Heart right ventricle (tissue), 16 donors: ENCODE measurements around the gene GTF2F2. TPM values are rescaled to one million over a fixed set of nuclear protein-coding genes. Genes with fewer than 3 reads are reported as not detected.

ENCODE experiments used
- ATAC-seq, 8 donors: fragments of 200-7000 bp; cut with Tn5 transposase; one replicate each; pipeline ENCODE4 v1.9.1; 2020; ENCODE audit warnings: mild to moderate bottlenecking in 8 of 8, moderate library complexity in 8 of 8, moderate number of reproducible peaks in 1 of 8
- DNase-seq, 2 donors: peaks; one replicate each; pipeline ENCODE4 v3.0.0-alpha.2; 2020
- H3K27ac ChIP-seq, 10 donors: fragments of 200-600 bp; sonication (generic) in 2 of 10; one replicate each; pipeline versions ENCODE4 v1.5.0 to v1.8.0; 2020 to 2022; ENCODE audit warnings: mild to moderate bottlenecking in 3 of 10
- H3K27me3 ChIP-seq, 7 donors: fragments of 200-600 bp; one replicate each; pipeline ENCODE4 v1.8.0; 2021 to 2022; ENCODE audit warnings: mild to moderate bottlenecking in 2 of 7
- H3K36me3 ChIP-seq, 9 donors: fragments of 200-600 bp; sonication (generic) in 1 of 9; one replicate each; pipeline versions ENCODE4 v1.5.0 to v1.8.0; 2020 to 2022; ENCODE audit warnings: mild to moderate bottlenecking in 2 of 9
- H3K4me1 ChIP-seq, 9 donors: fragments of 200-600 bp; sonication (generic) in 1 of 9; one replicate each; pipeline versions ENCODE4 v1.5.0 to v1.8.0; 2020 to 2022; ENCODE audit warnings: mild to moderate bottlenecking in 4 of 9
- H3K4me3 ChIP-seq, 10 donors: fragments of 200-600 bp; sonication (generic) in 2 of 10; one replicate each; pipeline versions ENCODE4 v1.5.0 to v1.8.0; 2020 to 2022; ENCODE audit warnings: mild to moderate bottlenecking in 7 of 10, moderate library complexity in 2 of 10
- H3K9me3 ChIP-seq, 11 donors: fragments of 200-600 bp in 10 of 11; sonication (generic) in 2 of 11; one replicate each; pipeline versions ENCODE4 v1.5.0 to v1.8.0; 2013 to 2022; ENCODE audit warnings: mild to moderate bottlenecking in 2 of 11, control low read depth in 1 of 11, moderate library complexity in 1 of 11
- CTCF ChIP-seq, 9 donors: fragments of 200-600 bp; sonication (generic) in 2 of 9; IDR thresholded peaks; one replicate each; pipeline versions ENCODE4 v1.5.0 to v1.8.0; 2021 to 2022; ENCODE audit warnings: antibody characterized with exemption in 9 of 9, mild to moderate bottlenecking in 5 of 9, moderate library complexity in 1 of 9
- WGBS, 2 donors: extraction: QIAGEN DNeasy Blood & Tissue Kit; methylation state at CpG; one replicate each; pipeline ENCODE4 v1.1.7; 2013; ENCODE audit warnings: inconsistent platforms in 1 of 2; 5-methylcytosine and 5-hydroxymethylcytosine counted together
- intact Hi-C, 10 donors: fragments of 100-400 bp; cut with DNase I; formaldehyde crosslinking; loops; one replicate each; pipeline versions ENCODE4 v1.11.1 to v1.14.2; 2022
- long read RNA-seq, 3 donors: library from polyadenylated mRNA; unstranded; transcript quantifications; one replicate each; pipeline ENCODE4 v2.0.0, GENCODE V29; 2020 to 2021
- polyA plus RNA-seq, 2 donors: library from polyadenylated mRNA; stranded (reverse); fragments of 200-250 nt; gene quantifications; one replicate each; pipeline ENCODE4 v1.2.3, GENCODE V29; 2013
- total RNA-seq, 10 donors: library from RNA; stranded (reverse); fragmentation: NEBNext Ultra II Directional in 3 of 10; extraction: Animal tissue kit (Norgen Biotek cat#: 25700) in 3 of 10; gene quantifications; one replicate each; pipeline versions ENCODE4 v1.2.1 to v1.2.4, GENCODE V29; 2021 to 2023
- donor health status: Arrhythmogenic right ventricular cardiomyopathy.
- donor health status: ischemic (EF 13 %, LVEDD 7.1; RV severe dilation, severe dysfunction).
- donor health status: healthy with polysubstance abuse.
- donor health status: DM: no; HTN: yes; CAD: no.
- donor health status: DM: no; HTN: no; CAD: no.
- donor health status: ischemic (EF 25% LVEDD 6.9; RV normal size, moderate dysfunction).
- donor health status: ischemic (EF 25% LVEDD 5.7; RV mildly dilated, moderate dysfunction).
- donor health status: healthy.
- donor health status: DM: yes; HTN: yes; CAD: no.
- donor health status: Ischemic cardiomyopathy.
- donor health status: ischemic (EF 35%, LVEDD 5.7; RV mildly dilated, moderate dysfunction).
- donor health status: nonischemic (EF 11% LVEDD 7.7; RV severe dilation, severe dysfunction).
- donor health status: DM: yes; HTN: yes; CAD: no.
- donor health status: PGD.
- donor health status: ischemic (EF 29% LVEDD 5.4; RV normal size, mild dysfunction).
- donor health status: nonischemic (EF 23%, LVEDD 6.1; RV moderate dilation, normal function).

The GTF2F2 gene
- total RNA-seq (10 to 100 TPM; 17.3 to 24.9 (median 21.5) TPM), polyA plus RNA-seq (10 to 100 TPM; 15.8 to 16.9 TPM)
- long read RNA-seq, donor 1, transcript GTF2F2-201 (8 exons, 2,239 nt), result major isoform, 21 of 31 reads
- long read RNA-seq, donor 1, partial matches to known transcripts, result 7 of 31 reads
- long read RNA-seq, donor 1, other reads (novel, unspliced or antisense), result 3 of 31 reads
- long read RNA-seq, donor 2, transcript GTF2F2-201 (8 exons, 2,239 nt), result major isoform, 21 of 36 reads
- long read RNA-seq, donor 2, partial matches to known transcripts, result 11 of 36 reads
- long read RNA-seq, donor 2, other reads (novel, unspliced or antisense), result 4 of 36 reads
- long read RNA-seq, donor 3, transcript GTF2F2-201 (8 exons, 2,239 nt), result major isoform, 40 of 48 reads
- long read RNA-seq, donor 3, partial matches to known transcripts, result 8 of 48 reads
- long read RNA-seq, donor 3, other reads (novel, unspliced or antisense), result 0 of 48 reads

- 0 to 1% methylated on average over 53 of the region's 53 CpGs for WGBS, 2 donors
- Histone ChIP-seq H3K4me3 (peak within 1 kb of the TSS; percentile 57 to 93 (median 75)), H3K36me3 (no peaks in the 10 kb centered on the region), H3K27ac (peak within 1 kb of the TSS in 9 of 10 donors; percentile 50 to 92 (median 84)), H3K9me3 (no peaks in the 10 kb centered on the region), H3K27me3 (no peaks in the 10 kb centered on the region), H3K4me1 (peaks cover 2 to 25% (median 17%) of the 10 kb centered on the region in 9 donors)
- intact Hi-C loops, result loop anchor here in 1 of 10 donors (5.0 kb wide), 1 partner anchor 157 kb away; no protein-coding TSS in a partner anchor
- DNase-seq (peak; percentile 89 to 92), ATAC-seq (peak; percentile 95 to 98 (median 96))
- TF ChIP-seq CTCF (IDR thresholded peaks at IDR 0.05), result no peak
Measured at GRCh38 chr13:45119991-45120864, at the start of gene GTF2F2. GTF2F2 (plus strand) TSS chr13:45120510; CDS start chr13:45120656, 146 bp downstream.

- Histone ChIP-seq H3K36me3 (no peaks in the 10 kb centered on the region), H3K9me3 (no peaks in the 10 kb centered on the region), H3K27me3 (peaks cover 0 to 3% (median 0%) of the 10 kb centered on the region in 7 donors), H3K4me3 (no peak overlapping the region), H3K4me1 (no peaks in the 10 kb centered on the region), H3K27ac (no peak overlapping the region)
- DNase-seq (no peak), ATAC-seq (no peak)
- TF ChIP-seq CTCF (IDR thresholded peaks at IDR 0.05), result no peak
- intact Hi-C loops, result no loop called here
- whole genome bisulfite sequencing, 2 donors, result 72 to 78% methylated on average over 4 of the region's 4 CpGs
Measured at GRCh38 chr13:45073809-45074208, 46.5 kb upstream of the GTF2F2 start.

- intact Hi-C loops, result no loop called here
- H3K27me3 ChIP-seq, result peaks cover 0 to 3% (median 0%) of the 10 kb centered on the region in 7 donors
- DNase-seq (no peak), ATAC-seq (no peak)
- H3K4me1 ChIP-seq, result no peaks in the 10 kb centered on the region
- no peak for TF ChIP-seq CTCF (IDR thresholded peaks at IDR 0.05)
- H3K9me3 ChIP-seq, result no peaks in the 10 kb centered on the region
- 92 to 94% methylated on average over 6 of the region's 6 CpGs for WGBS, 2 donors
- no peak overlapping the region for H3K4me3 ChIP-seq
- H3K36me3 ChIP-seq, result no peaks in the 10 kb centered on the region
- no peak overlapping the region for H3K27ac ChIP-seq
Measured at GRCh38 chr13:45074721-45075120, 45.6 kb upstream of the GTF2F2 start.

GRCh38 chr13:45078003-45078402 lies 42.3 kb upstream of the GTF2F2 start:
- no peak overlapping the region for H3K27ac ChIP-seq
- no peaks in the 10 kb centered on the region for H3K36me3 ChIP-seq
- WGBS, 2 donors, result 84 to 85% methylated on average over 1 of the region's 1 CpG
- no peaks in the 10 kb centered on the region for H3K4me1 ChIP-seq
- no peak for DNase-seq
- no peak for TF ChIP-seq CTCF (IDR thresholded peaks at IDR 0.05)
- intact Hi-C loops, result no loop called here
- no peak overlapping the region for H3K4me3 ChIP-seq
- H3K27me3 ChIP-seq, result peaks cover 0 to 2% (median 0%) of the 10 kb centered on the region in 7 donors
- no peak for ATAC-seq
- H3K9me3 ChIP-seq, result no peaks in the 10 kb centered on the region
